IPS-20b (cell line): Measurements from ENCODE around the gene RSU1.

Experiments used
- H3K27ac ChIP-seq: one replicate; pipeline ENCODE4 v1.5.1; 2013; ENCODE audit warnings: low read length
- H3K27me3 ChIP-seq: 2 replicates; pipeline ENCODE4 v1.6.1; 2013; ENCODE audit warnings: mild to moderate bottlenecking, low read length, inconsistent platforms; ENCODE audit not compliant: insufficient read depth
- H3K36me3 ChIP-seq: 2 replicates; pipeline ENCODE4 v1.6.1; 2013; ENCODE audit warnings: low read depth, mild to moderate bottlenecking, inconsistent platforms, low read length, moderate library complexity; ENCODE audit not compliant: insufficient read depth
- H3K4me1 ChIP-seq: 2 replicates; pipeline ENCODE4 v1.6.1; 2013; ENCODE audit warnings: mild to moderate bottlenecking, control low read depth, inconsistent platforms, low read length, moderate library complexity; ENCODE audit not compliant: insufficient read depth
- H3K4me3 ChIP-seq: 2 replicates; pipeline ENCODE4 v1.5.1; 2013; ENCODE audit warnings: mild to moderate bottlenecking, low read length, inconsistent platforms
- H3K9ac ChIP-seq: 2 replicates; pipeline ENCODE4 v1.6.1; 2013; ENCODE audit warnings: low read depth, mild to moderate bottlenecking, inconsistent platforms, low read length, moderate library complexity
- H3K9me3 ChIP-seq: 2 replicates; pipeline ENCODE4 v1.6.1; 2013; ENCODE audit warnings: mild to moderate bottlenecking, low read depth, low read length, inconsistent platforms; ENCODE audit not compliant: insufficient read depth

The RSU1 gene

GRCh38 chr10:16586358-16587138 is 230.7 kb downstream of the RSU1 start:
- no peak overlapping the region for H3K4me3 ChIP-seq
- H3K36me3 ChIP-seq, result no peaks in the 10 kb centered on the region
- no peaks in the 10 kb centered on the region for H3K27me3 ChIP-seq
- H3K4me1 ChIP-seq, result no peaks in the 10 kb centered on the region
- no peak overlapping the region for H3K27ac ChIP-seq
- H3K9me3 ChIP-seq, result no peaks in the 10 kb centered on the region
- no peak overlapping the region for H3K9ac ChIP-seq

- Histone ChIP-seq H3K9me3 (no peaks in the 10 kb centered on the region), H3K27me3 (no peaks in the 10 kb centered on the region), H3K27ac (no peak overlapping the region), H3K4me3 (no peak overlapping the region), H3K4me1 (no peaks in the 10 kb centered on the region), H3K9ac (no peak overlapping the region), H3K36me3 (no peaks in the 10 kb centered on the region)
Measured at GRCh38 chr10:16585103-16585502, 232.1 kb downstream of the RSU1 start.

- Histone ChIP-seq H3K27ac (no peak overlapping the region), H3K27me3 (no peaks in the 10 kb centered on the region), H3K4me3 (no peak overlapping the region), H3K36me3 (no peaks in the 10 kb centered on the region), H3K4me1 (no peaks in the 10 kb centered on the region), H3K9me3 (no peaks in the 10 kb centered on the region), H3K9ac (no peak overlapping the region)
Measured at GRCh38 chr10:16583382-16583781, 233.8 kb downstream of the RSU1 start.

GRCh38 chr10:16581202-16581601 is 236.0 kb downstream of the RSU1 start:
- Histone ChIP-seq H3K4me3 (no peak overlapping the region), H3K27me3 (no peaks in the 10 kb centered on the region), H3K9me3 (no peaks in the 10 kb centered on the region), H3K9ac (no peak overlapping the region), H3K4me1 (no peaks in the 10 kb centered on the region), H3K36me3 (no peaks in the 10 kb centered on the region), H3K27ac (no peak overlapping the region)

- Histone ChIP-seq H3K4me3 (no peak overlapping the region), H3K9ac (no peak overlapping the region), H3K36me3 (no peaks in the 10 kb centered on the region), H3K4me1 (no peaks in the 10 kb centered on the region; the same call in 1 of the 2 replicates), H3K9me3 (no peaks in the 10 kb centered on the region), H3K27ac (no peak overlapping the region), H3K27me3 (no peaks in the 10 kb centered on the region)
Measured at GRCh38 chr10:16570731-16571130, 246.5 kb downstream of the RSU1 start.

- no peak overlapping the region for H3K27ac ChIP-seq
- H3K9ac ChIP-seq, result no peak overlapping the region
- no peaks in the 10 kb centered on the region for H3K36me3 ChIP-seq
- no peaks in the 10 kb centered on the region for H3K27me3 ChIP-seq
- H3K4me1 ChIP-seq, result no peaks in the 10 kb centered on the region; the same call in 1 of the 2 replicates
- H3K4me3 ChIP-seq, result no peak overlapping the region
- H3K9me3 ChIP-seq, result no peaks in the 10 kb centered on the region
Measured at GRCh38 chr10:16566202-16566805, 250.9 kb downstream of the RSU1 start.

GRCh38 chr10:16565604-16566003 is 251.6 kb downstream of the RSU1 start:
- Histone ChIP-seq H3K36me3 (no peaks in the 10 kb centered on the region), H3K4me1 (no peaks in the 10 kb centered on the region; the same call in 1 of the 2 replicates), H3K9ac (no peak overlapping the region), H3K4me3 (no peak overlapping the region), H3K27ac (no peak overlapping the region), H3K9me3 (no peaks in the 10 kb centered on the region), H3K27me3 (no peaks in the 10 kb centered on the region)

- Histone ChIP-seq H3K9ac (no peak overlapping the region), H3K27me3 (no peaks in the 10 kb centered on the region), H3K4me3 (no peak overlapping the region), H3K27ac (no peak overlapping the region), H3K4me1 (no peaks in the 10 kb centered on the region; the same call in 1 of the 2 replicates), H3K36me3 (no peaks in the 10 kb centered on the region), H3K9me3 (no peaks in the 10 kb centered on the region)
Measured at GRCh38 chr10:16562891-16563290, 254.3 kb downstream of the RSU1 start.

- Histone ChIP-seq H3K36me3 (no peaks in the 10 kb centered on the region), H3K4me1 (no peaks in the 10 kb centered on the region), H3K9ac (no peak overlapping the region), H3K27ac (no peak overlapping the region), H3K27me3 (no peaks in the 10 kb centered on the region), H3K4me3 (no peak overlapping the region), H3K9me3 (no peaks in the 10 kb centered on the region)
Measured at GRCh38 chr10:16559236-16559773, 257.9 kb downstream of the RSU1 start.

GRCh38 chr10:16547973-16548372 is 269.3 kb downstream of the RSU1 start:
- H3K4me3 ChIP-seq, result no peak overlapping the region
- no peaks in the 10 kb centered on the region for H3K4me1 ChIP-seq
- H3K9me3 ChIP-seq, result no peaks in the 10 kb centered on the region
- H3K9ac ChIP-seq, result no peak overlapping the region
- H3K27ac ChIP-seq, result no peak overlapping the region
- no peaks in the 10 kb centered on the region for H3K27me3 ChIP-seq
- H3K36me3 ChIP-seq, result no peaks in the 10 kb centered on the region

- Histone ChIP-seq H3K9ac (no peak overlapping the region), H3K4me1 (no peaks in the 10 kb centered on the region), H3K27ac (no peak overlapping the region), H3K27me3 (no peaks in the 10 kb centered on the region), H3K4me3 (no peak overlapping the region), H3K36me3 (no peaks in the 10 kb centered on the region), H3K9me3 (no peaks in the 10 kb centered on the region)
Measured at GRCh38 chr10:16545116-16545736, 272.0 kb downstream of the RSU1 start.

- Histone ChIP-seq H3K27ac (no peak overlapping the region), H3K4me1 (no peaks in the 10 kb centered on the region), H3K36me3 (no peaks in the 10 kb centered on the region), H3K9me3 (no peaks in the 10 kb centered on the region), H3K9ac (no peak overlapping the region), H3K27me3 (no peaks in the 10 kb centered on the region), H3K4me3 (no peak overlapping the region)
Measured at GRCh38 chr10:16544591-16544990, 272.6 kb downstream of the RSU1 start.
